CD4-positive, alpha-beta T cell treated with Interleukin-4 for 4 hours (primary cell): ENCODE data around the gene SLC25A39.
A peak's percentile ranks its signal among the peaks of the same experiment; 100 is the strongest.
"Not testable (repeated sequence)": the region's sequence is repeated elsewhere in the genome, so short reads cannot be mapped to it uniquely, and the experiment has no call there.

Source experiments
- DNase-seq: peaks from one replicate; pipeline ENCODE4 v3.0.0-alpha.2; 2020

SLC25A39 gene

DNA sequence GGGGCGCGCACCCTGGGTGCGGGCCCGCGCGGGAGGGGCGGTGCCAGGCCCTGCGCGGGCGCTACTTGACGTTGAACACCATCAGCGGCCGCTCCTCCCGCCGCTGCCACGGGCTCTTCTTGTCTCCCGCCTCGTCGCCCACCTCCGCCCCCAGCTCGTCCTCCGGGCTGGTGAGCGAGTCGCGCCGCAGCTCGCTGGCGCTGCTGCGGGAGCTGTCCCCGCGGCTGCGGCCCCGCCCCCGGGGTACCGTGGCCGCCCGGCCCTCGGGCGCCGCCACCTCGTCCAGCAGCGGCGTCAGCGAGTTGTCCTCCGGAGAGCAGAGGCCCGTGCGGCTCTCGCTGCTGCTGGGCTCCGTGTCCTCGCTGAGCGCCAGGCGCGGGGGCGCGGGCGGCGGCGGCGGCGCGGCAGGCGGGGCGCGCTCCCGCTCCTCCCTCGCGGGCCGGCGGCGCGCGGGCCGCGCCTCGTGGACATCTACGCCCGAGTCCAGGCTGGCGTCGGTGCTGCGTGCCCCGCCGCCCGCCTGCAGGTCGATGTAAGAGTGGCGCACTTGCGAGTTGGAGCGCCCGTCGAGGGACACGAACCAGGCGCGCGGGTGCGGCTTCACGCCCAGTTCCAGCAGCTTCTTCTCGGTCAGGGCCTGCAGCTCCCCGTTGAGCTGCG lies 29.2 kb upstream of the SLC25A39 start:
- DNase-seq: no peak

DNA sequence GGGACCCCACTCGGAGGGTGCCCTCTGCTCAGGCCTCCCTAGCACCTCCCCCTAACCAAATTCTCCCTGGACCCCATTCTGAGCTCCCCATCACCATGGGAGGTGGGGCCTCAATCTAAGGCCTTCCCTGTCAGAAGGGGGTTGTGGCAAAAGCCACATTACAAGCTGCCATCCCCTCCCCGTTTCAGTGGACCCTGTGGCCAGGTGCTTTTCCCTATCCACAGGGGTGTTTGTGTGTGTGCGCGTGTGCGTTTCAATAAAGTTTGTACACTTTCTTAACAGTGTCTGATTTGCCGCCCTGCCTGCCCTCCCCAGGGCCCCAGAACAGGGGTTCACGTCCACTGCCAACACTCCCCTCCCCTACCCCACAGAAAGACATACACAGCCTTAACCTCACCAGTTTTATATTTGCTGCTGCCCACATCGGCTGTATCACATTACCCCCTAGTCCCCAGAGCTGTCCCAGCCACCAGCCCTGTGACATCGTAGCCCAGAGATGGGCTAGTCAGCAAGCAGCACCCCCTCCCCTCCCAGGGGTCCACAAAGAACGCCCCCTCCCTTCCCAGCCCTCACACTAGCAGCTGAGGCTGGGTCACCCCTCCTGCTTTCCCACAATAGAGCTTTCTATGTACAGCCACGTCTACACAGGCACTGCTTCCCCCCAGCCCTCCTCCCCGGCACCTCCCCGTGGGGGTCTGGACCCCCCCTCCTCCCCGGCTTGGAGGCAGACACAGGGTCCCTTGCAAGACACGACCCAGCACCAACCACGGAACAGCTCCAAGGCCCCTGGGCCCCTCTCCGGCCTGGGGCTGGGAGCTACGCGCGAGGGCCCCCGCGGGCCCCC lies 28.4 kb upstream of the SLC25A39 start:
- no peak for DNase-seq

DNA sequence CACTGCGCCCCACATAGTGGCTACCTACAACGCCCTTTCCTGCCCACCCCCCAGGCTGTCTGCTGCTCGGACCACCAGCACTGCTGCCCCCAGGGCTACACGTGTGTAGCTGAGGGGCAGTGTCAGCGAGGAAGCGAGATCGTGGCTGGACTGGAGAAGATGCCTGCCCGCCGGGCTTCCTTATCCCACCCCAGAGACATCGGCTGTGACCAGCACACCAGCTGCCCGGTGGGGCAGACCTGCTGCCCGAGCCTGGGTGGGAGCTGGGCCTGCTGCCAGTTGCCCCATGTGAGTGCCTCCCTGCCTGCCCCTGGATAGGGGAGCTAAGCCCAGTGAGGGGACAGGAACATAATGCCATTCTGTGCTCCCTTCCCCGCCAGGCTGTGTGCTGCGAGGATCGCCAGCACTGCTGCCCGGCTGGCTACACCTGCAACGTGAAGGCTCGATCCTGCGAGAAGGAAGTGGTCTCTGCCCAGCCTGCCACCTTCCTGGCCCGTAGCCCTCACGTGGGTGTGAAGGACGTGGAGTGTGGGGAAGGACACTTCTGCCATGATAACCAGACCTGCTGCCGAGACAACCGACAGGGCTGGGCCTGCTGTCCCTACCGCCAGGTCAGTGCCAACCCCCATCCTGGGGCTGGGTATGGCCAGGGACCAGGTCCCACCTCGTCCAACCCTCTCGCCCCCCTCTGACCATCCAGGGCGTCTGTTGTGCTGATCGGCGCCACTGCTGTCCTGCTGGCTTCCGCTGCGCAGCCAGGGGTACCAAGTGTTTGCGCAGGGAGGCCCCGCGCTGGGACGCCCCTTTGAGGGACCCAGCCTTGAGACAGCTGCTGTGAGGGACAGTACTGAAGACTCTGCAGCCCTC lies 27.6 kb upstream of the SLC25A39 start:
- no peak for DNase-seq

DNA sequence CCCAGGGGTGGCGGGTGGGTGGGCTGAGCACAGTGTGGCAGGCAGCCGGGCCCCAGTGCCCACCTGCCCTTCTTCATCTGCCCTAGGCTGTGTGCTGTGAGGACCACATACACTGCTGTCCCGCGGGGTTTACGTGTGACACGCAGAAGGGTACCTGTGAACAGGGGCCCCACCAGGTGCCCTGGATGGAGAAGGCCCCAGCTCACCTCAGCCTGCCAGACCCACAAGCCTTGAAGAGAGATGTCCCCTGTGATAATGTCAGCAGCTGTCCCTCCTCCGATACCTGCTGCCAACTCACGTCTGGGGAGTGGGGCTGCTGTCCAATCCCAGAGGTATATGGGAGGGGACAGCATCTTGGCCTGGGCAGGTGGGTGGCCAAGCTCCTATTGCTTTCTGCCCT lies 26.8 kb upstream of the SLC25A39 start:
- DNase-seq: no peak

DNA sequence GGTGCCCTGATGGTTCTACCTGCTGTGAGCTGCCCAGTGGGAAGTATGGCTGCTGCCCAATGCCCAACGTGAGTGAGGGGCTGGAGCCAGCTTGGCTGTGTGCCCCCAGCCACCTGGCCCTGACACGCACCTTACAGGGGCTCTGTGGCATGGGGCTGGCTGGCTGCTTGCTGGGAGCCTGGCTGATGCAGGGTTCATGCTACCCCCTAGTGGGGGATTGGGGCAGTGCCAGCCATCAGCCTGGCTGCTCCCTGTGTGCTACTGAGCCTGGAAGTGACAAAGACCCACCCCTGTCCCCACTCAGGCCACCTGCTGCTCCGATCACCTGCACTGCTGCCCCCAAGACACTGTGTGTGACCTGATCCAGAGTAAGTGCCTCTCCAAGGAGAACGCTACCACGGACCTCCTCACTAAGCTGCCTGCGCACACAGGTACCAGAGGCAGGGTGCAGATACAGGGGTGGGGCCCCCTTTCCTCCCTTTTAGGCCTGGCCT lies 26.2 kb upstream of the SLC25A39 start:
- peak; percentile 61 for DNase-seq

DNA sequence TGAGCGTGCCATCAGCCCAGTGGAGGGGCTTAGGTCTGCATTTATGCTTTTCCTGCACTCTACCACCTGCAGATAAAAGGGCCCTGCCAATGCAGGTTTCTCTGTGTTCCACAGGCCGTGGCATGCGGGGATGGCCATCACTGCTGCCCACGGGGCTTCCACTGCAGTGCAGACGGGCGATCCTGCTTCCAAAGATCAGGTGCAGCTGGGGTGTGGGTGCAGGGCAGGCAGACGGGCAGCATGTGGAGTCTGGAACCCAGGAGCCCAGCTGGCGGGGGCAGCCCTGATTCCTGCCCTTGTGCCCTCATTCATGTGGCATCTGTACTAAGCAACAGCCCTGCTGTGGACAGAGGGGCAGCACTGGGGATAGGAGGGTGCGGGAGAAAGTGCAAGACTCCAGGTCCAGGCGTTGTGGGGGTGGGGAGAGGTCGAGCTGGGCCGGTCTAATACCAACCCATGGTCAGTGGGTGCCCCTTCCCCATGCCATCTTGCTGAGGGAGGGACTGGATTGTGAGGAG lies 25.0 kb upstream of the SLC25A39 start:
- DNase-seq: no peak

DNA sequence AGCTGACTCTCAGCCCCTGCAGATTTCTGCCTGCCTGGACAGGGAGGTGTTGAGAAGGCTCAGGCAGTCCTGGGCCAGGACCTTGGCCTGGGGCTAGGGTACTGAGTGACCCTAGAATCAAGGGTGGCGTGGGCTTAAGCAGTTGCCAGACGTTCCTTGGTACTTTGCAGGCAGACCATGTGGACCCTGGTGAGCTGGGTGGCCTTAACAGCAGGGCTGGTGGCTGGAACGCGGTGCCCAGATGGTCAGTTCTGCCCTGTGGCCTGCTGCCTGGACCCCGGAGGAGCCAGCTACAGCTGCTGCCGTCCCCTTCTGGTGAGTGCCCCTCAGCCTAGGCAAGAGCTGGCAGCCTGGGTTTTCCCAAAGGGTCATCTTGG lies 24.4 kb upstream of the SLC25A39 start:
- DNase-seq: no peak

DNA sequence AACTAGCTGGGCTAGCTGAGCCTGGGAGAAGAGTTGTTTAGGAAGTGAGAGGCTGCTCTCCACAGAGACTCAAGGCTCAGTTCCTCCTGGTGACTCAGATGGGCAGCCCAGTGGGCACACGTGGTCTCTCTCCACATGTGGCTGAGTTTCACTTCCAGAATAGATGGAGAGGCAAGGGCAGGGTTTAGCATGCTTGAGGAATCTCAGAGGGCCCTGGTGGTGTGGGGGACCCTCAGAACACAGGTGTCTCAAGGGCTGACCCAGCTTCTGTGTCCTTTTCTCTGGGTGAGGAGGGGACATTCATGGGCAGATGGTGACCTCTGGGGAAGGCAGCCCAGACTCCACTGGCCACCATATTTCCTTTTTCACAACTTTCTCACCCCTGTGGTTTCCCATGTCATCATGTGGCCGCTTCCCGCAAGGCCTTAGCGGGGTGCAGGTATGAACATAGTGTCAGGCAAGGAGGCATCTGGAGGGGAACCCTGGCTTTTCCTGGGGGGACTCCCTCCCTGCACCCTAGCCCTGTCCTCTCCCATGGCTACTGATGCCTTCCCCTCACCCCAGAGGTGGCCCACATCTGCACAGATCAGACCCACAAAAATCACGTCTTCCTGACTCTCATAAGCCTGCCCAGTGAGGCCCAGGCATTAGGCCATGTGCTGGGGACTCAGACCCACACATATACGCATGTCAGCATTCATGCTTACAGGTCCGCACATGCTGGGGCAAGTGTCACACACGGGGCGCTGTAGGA lies 23.8 kb upstream of the SLC25A39 start:
- no peak for DNase-seq

DNA sequence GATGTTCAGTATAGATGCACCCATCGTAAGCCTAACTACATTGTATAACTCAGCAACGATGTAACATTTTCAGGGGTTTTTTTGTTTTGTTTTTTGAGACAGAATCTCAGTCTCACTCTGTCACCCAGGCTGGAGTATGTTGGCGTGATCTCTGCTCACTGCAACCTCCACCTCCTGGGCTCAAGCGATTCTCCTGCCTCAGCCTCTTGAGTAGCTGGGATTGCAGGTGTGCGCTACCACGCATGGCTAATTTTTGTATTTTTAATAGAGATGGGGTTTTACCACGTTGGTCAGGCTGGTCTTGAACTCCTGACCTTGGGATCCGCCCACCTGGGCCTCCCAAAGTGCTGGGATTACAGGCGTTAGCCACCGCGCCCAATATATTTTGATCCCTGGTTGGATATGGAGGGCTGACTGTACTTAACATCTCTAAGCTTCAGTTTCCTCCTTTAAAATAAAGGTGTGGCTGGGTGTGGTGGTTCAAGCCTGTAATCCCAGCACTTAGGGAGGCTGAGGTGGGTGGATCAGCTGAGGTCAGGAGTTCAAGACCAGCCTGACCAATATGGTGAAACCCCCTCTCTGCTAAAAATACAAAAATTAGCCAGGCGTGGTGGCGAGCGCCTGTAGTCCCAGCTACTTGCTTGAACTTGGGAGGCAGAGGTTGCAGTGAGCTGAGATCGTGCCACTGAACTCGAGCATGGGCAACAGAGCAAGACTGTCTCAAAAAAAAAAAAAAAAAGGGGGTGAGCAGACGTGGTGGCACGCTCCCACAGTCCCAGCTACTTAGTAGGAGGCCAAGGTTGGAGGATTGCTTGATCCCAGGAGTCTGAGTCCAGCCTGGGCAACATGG lies 22.8 kb upstream of the SLC25A39 start:
- not testable (repeated sequence) for DNase-seq

DNA sequence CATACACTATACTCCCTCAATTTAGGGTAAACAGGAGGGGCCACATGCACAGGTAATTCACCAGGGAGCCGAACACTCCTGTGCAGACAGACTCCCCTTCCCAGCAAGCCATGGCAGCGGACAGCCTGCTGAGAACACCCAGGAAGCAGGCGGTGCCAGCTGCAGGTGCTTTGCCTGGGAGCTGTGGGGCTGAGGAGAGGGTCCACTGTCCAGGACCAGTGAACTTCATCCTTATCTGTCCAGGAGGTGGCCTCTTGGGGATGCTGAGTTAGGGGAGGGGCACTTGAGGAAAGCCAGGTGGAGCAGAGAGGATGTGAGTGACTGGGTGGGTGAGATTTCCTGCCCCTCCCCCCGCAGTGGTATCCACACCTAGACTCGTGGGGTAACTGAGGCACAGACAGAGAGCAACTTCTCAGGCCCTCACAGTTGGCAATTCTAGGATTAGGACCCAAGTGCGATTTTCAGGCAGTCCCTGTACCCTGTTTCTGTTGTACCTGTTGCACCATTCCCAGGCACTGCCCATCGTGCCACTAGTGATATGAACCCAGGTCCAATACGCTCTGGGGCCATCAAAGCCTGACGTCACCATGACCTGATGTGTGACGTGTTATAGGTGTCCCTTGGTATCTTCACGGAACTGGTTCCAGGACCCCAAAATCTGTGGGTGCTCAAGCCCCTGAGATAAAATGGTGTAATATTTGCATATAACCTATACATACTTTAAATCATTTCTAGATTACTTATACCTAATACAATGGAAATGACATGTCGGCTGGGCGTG lies 21.6 kb upstream of the SLC25A39 start:
- DNase-seq: no peak

DNA sequence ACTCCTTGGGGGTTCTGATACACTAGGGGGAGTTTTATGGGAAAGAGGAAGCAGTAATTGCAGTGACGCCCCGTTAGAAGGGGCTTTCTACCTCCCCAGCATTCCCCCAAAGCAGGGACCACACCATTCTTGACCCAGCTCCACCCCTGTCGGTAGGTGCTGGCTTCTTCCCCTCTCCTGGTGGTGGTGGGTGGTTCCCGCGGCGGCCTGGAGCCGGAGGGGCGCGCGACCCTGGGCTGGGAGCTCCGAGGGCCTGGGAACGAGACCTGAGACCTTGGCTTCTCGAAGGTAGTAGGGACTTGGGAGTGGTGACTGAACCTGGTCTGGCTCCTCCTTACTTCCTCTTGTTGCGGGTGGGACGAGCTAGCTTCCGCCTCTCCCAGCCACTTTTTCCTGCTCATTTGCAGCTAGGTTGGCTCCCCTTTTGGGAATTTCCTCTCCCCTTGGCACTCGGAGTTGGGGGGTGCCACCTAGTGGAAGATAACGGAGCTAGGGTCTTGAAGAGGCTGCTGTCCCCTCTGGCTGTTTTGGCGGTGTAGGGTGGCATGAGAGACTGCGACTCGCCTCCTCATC lies 20.9 kb upstream of the SLC25A39 start:
- peak; percentile 52 for DNase-seq

DNA sequence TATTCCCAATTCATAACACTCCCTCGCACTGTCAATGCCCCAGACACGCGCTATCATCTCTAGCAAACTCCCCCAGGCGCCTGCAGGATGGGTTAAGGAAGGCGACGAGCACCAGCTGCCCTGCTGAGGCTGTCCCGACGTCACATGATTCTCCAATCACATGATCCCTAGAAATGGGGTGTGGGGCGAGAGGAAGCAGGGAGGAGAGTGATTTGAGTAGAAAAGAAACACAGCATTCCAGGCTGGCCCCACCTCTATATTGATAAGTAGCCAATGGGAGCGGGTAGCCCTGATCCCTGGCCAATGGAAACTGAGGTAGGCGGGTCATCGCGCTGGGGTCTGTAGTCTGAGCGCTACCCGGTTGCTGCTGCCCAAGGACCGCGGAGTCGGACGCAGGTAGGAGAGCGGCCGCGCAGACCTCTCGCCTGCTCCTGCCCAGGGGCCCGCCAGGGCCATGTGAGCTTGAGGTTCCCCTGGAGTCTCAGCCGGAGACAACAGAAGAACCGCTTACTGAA lies 20.4 kb upstream of the SLC25A39 start, which contains the start of gene GRN:
Gene GRN (plus strand): TSS at position 364 of the 515 bp plus-strand sequence. CDS start 3,863 bp downstream, outside the sequence.
- peak; percentile 85 for DNase-seq

DNA sequence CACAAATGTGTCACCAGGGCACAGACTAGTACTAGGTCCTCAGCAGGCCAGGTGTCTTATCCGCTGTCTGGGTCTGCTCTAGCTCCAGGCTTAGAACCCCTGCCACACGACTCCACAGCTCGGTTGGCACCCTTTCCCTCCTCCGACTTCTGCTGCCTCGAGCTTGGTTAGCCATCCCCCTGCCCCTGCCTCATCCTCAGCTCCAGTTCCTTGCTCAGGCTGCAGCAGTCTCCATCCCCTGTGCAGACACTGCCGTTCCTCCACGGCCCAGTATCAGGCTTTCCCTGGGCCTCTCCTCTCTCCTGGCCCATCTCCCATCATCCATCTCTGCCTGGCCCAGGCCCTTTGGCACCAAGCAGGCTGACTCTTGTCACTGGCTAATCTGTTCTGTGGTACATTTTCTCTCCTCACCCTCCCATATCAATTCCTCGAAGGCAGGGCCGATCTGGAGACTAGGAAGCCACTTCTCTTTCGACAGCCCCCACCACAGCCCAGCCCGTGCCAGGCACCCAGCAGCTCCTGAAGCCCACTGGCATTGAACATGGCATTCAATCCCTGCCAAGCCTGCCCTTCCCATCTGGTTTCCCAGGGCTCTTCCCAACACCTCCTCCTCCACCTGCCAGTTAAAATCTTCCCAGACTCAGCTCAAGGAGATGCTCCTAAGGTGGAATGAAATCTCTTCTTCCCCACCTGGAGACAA lies 19.0 kb upstream of the SLC25A39 start:
- DNase-seq: no peak

DNA sequence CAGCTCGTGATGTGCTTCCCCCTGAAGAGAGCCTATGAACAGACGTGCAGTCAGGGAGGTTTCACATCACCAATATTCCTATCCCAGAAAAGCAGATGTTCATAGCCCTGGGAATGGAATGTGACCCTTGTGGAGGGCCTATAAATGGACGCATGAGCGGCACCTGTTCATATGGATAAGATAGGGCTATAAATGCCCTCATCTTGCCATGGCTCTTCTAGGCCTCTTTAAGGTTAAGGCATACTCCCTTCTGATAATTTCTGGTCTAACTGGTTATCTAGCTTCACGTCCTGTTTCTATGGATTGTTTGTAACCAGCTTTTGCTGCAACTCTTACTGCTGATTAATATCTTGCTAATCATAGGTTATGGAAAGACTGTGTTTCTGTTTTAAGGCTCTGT lies 15.9 kb upstream of the SLC25A39 start:
- DNase-seq: not testable (repeated sequence)

DNA sequence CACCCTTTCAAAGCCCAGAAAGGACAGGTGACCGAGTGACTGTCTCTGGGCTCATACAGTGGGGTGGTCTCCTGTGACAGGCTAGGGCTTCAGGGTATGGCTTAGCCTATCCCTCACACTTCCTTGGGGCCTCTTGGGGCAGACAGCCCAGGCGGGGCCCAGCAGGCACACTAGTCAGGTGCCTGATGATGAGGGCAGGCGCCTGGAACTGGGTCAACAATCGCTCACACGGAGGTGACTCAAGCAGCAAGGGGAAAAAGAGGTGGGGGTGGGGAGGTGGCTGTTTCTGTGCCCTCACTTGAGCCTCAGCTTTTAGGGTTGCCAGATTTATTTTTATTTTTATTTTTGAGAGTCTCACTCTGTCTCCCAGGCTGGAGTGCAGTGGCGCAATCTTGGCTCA lies 14.1 kb upstream of the SLC25A39 start:
- no peak for DNase-seq

DNA sequence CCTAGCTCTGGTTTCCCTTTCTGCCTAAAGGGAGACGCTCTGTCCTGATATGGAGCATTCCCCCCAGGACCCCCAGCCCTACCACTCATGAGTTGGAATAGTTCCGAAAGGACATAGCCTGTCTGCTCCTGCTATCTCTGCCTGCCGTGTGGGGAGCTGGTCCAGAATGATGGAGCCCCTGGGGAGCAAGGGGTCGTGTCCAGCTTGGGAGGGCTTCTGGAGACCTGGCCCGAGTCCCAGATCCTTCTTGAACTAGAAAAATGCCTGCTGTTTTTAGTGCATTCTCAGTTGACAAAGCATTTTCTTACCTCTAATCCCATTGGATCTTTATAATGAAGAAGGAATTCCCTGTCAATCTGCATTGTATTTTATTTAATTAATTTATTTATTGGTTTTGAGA lies 11.3 kb upstream of the SLC25A39 start:
- no peak for DNase-seq

DNA sequence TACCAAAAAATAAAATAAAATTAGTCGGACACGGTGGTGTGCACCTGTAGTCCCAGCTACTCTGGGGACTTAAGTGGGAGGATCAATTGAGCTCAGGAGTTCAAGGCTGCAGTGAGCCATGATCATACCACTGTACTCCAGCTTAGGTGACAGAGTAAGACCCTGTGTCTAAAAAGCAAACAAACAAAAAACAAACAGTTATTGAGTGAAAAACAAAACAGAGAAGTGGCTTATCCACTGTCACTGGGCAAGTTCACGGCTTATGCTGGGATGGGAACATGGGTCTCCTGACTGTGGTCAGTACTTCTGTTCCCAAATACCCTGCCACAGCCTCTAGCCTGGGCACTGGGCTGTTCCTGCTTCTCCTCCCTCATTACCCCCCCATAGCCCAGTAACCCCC lies 10.9 kb upstream of the SLC25A39 start:
- no peak for DNase-seq

DNA sequence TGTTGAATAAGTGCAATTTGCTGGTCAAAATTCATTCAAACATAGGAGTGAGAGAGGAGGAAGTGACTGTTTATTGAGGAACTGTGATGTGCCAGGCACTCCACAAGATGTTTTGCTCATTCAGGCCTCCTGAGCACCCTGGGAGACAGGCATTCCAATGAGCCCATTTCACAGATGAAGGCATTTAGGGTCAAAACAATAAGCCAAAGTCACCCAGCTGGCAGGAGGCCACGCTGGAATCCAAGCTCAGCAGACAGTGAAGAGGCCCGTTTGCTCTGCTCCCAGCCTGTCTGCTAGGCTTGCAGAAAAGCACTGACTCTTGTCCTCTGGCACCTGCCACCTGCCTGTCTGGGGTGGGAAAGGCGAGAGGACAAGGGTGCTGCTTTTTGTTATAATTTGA lies 10.1 kb upstream of the SLC25A39 start:
- no peak for DNase-seq

DNA sequence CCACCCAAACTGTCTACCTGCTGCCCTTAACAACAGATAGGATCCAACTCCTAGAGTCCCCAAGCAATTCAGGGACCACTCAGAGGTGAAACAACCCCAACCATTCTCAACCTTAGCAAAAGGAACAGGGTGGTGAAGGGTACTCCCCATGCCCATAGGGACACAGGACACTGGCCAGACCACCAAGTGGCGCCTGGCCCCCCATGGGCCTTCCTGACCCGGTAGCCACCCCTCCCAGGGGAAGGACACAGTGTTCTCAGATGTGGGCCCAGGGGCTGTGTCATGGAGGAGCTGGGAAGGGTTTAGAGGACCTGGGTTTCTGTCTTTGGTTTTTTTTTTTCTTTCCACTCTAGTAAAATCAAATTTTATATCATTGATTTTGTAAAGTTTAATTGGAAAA lies 9.7 kb upstream of the SLC25A39 start:
- no peak for DNase-seq
